Activated CD4-positive, alpha-beta T cell treated with anti-CD3 and anti-CD28 coated beads for 4 hours (primary cell): Measurements from ENCODE around the gene GDPD1.
"Not testable (repeated sequence)": the region's sequence is repeated elsewhere in the genome, so short reads cannot be mapped to it uniquely, and the experiment has no call there.

ENCODE experiments used
- DNase-seq, 2 donors: peaks; one replicate each; pipeline ENCODE4 v3.0.0-alpha.2; 2020

The GDPD1 gene

DNA sequence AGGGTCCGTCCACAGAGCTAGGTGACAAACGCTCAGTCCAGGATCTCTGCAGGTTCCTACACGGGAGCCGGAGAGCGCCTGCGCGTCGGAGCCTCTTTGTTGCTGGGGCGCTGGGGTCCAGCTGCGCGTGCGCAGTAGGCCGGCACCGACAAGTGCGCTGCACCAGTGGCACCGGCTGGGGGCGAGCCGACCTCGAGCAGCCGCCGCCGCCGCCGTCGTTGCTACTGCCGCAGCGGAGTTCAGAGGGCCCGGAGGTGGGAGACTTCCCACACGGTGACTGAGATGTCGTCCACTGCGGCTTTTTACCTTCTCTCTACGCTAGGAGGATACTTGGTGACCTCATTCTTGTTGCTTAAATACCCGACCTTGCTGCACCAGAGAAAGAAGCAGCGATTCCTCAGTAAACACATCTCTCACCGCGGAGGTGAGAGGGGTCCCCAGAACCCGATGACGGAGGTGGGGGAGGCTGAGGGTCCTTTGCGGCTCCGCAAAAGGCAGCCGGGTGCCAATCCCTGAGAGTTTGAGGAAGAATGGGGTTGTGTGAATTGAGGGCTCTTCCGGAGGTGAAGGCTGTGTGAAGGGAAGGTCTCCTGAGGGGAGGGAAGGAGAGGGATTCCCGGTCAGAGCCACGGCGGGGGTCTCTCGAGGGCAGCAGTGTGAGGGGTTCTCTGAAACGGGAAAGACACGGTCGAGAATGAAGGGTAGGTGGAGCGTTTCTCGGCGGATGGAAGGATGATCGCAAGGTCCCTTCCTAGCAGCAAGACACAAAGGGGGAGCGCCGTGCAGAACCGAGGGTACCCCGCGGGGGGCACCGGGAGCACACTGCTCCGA lies at the start of gene GDPD1:
Gene GDPD1 (plus strand): TSS at position 184 of the 831 bp plus-strand sequence. CDS start 99 bp downstream, at position 283.
- DNase-seq = peak; percentile 95 to 97

DNA sequence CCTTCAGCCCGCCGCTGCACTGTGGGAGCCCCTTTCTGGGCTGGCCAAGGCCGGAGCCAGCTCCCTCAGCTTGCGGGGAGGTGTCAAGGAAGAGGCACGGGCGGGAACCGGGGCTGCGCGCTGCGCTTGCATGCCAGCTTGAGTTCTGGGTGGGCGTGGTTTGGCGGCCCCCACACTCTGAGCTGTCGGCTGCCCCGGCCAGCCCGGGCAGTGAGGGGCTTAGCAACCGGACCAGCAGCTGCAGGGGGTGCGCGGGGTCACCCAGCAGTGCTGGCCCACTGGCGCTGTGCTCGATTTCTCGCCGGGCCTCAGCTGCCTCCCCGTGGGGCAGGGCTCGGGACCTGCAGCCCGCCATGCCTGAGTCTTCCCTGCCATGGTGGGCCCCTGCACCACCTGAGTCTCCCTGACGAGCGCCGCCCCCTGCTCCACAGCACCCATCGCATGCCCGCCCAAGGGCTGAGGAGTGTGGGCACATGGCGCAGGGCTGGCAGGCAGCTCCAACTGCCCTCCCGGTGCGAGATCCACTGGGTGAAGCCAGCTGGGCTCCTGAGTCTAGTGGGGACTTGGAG lies 47.8 kb upstream of the GDPD1 start:
- no peak for DNase-seq

DNA sequence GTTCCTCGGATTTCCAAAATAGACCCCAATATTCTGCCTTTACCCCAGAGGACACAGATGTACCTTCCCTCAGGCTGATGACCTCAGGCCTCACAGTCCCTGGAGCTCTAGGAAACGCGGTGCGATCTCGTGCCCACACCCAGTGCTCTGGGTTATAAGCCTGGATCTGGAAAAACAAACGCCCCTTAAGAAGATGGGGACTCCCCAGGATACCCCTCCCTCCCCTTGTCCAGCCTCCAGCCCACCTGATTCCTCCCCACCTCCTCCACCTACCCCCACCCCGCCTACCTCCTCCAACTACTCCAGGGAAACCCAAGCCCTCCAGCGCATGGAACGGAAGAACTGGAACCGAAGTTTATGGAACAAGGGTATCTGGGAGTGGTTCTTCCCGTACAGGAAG lies 45.6 kb upstream of the GDPD1 start:
- no peak for DNase-seq

DNA sequence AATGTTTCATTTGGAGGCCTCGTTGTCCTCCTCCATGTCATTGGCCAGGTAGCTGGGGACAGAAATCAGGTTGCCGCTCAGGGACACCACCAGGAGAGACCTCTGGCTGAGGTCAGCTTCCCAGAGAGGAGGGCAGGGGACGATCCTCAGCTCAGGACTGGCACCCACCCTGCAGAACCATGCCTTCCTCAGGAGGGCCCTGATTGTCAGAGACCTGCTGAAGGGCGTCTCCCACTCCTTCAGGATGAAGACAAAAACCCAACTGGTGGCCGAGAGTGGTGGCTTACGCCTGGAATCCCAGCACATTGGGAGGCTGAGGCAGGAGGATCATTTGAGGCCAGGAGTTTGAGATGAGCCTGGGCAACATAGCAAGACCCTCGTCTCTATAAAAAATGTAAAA lies 45.2 kb upstream of the GDPD1 start:
- no peak for DNase-seq

DNA sequence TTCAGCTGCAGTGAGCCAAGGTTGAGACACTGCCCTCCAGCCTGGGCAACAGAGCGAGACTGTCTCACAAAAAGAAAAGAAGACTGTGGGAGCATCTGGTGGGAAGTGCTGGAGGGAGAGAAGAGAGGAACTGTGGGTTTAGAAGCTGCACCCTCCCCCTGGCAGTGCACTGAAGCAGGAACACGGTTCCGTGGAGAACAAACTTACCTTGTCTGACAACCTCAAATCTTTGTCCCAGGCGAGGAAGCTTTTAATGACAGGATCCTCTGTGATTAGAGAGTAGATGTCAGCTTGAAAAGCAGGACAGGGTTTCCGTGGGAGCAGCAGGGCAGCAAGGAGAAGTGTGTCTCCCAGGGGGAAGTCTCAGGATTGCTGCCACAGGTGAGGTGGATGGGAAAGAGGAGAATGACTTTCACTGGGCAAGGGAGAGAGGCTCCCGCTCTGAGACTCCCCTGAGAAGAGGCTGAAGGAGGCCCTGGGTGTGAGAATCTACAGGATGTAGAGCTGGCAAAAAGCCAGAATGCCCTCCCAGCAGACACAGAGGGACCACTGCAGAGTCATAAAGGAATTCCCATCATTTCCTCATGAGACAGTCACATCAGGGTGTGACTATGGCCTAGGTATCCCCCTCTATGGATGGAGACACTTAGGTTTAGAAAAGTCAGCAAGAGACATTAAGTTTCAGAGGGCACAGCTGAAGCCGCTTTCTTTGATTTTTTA lies 41.9 kb upstream of the GDPD1 start:
- DNase-seq = no peak

DNA sequence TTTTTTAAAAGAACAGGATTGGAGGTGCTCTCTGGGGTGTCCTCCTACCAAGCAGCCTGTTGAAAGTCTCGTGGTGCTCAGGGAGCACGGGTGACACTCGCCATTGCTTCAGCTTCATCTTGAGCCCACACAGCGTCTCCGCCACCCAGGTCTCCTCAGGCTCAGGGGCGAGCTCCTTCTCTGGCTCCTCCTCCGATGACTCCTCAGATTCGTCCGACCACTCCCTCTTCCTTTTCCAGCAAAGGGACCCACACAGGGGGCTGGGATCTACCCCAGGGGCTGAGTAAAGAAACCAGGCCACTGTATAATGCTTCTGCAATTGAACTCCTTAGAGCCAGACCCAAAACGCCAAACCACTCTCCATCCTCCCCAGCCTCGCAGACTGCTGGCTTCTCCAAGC lies 40.7 kb upstream of the GDPD1 start:
- DNase-seq = not testable (repeated sequence)

DNA sequence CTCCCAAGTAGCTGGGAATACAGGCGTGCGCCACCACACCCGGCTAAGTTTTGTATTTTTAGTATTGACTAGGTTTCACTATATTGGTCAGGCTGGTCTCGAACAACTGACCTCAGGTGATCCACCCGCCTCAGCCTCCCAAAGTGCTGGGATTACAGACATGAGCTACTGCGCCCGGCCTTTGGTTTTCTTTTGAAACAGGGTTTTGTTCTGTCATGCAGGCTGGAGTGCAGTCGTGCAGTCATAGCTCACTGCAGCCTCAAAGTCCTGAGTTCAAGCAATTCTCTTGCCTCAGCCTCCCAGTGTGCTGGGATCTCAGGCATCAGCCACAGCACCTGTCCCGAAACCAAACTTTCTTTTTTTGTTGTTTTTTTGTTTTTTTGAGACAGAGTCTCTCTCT lies 39.7 kb upstream of the GDPD1 start:
- DNase-seq = no peak

DNA sequence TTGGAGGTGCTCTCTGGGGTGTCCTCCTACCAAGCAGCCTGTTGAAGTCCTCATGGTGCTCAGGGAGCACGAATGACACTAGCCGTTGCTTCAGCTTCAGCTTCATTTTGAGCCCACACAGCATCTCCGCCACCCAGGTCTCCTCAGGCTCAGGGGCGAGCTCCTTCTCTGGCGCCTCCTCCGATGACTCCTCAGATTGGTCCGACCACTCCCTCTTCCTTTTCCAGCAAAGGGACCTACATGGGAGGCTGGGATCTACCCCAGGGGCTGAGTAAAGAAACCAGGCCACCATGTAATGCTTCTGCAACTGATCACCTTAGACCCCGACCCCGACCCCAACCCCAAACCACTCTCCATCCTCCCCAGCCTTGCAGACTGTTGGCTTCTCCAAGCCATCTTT lies 38.8 kb upstream of the GDPD1 start:
- no peak for DNase-seq

DNA sequence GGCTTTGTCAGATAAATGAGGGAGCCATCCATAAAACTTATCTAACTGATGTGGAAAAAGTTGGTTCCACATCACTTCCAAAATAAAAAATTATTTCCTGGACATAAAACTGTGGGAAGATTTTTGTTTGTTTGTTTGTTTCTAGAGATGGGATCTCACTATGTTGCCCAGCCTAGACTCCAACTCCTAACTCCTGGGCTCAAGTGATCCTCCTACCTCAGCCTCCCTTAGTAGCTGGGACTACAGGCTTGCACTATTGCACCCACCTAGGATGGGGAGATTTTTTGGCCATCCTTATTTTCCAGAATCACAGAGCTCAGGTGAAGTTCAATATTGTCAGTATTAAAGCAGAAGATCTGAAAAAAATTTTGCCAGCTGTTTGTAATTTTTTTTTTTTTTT lies 34.3 kb upstream of the GDPD1 start:
- DNase-seq = no peak

DNA sequence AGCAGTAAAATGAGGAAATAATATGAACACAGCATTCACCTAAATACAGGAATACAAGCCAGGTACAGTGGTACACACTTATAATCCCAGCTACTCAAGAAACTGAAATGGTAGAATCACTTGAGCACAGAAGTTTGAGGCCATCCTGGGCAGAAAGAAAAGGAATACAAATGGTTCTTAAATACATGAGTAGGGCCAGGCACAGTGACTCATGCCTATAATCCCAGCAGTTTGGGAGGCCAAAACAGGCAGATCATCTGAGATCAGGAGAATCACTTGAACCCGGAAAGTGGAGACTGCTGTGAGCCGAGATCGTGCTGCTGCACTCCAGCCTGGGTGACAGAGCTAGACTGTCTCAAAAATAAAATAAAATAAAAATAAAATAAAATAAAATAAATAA lies 33.5 kb upstream of the GDPD1 start:
- no peak for DNase-seq

DNA sequence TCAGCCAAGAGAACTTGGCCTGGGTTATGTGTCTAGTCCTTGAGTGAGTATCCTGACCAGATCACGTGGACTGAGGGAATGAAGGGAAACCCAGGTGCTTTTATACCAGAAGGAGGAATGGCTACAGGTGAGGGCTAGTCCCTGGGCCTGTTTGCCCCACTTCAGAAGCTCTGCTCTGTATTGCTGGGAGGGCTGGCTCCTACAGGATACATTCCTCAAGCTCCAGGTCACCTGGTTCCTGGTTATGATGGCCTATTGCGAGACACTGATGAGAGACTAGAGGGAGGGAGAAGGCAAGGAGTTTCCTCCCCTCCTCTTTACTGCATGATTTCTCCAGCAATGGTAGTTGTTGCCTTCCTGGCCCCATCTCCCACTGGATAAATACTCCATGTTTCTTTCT lies 29.5 kb upstream of the GDPD1 start:
- DNase-seq = no peak

DNA sequence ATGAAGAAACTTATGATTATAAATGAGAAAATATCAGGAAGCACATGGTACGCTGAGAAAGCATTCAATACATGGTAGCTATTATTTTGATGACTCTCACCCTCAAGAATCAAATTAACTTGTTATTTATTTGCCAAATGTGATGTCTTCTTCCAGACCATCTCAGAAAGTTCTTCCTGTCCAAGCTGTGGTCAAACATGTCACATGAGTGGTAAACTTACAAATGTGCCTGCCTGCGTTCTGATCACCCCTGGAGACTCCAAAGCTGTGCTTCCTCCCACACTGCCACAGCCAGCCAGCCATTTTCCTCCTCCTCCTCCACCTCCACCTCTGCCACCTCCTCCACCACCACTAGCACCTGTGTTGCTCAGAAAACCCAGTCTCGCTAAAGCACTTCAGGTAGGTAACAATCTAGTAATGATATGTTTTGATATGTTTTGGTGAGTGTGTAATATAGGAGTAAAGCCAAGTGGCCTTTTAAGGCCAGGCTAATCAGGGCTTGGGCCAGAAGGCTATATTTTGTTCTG lies 26.9 kb upstream of the GDPD1 start:
- no peak for DNase-seq

DNA sequence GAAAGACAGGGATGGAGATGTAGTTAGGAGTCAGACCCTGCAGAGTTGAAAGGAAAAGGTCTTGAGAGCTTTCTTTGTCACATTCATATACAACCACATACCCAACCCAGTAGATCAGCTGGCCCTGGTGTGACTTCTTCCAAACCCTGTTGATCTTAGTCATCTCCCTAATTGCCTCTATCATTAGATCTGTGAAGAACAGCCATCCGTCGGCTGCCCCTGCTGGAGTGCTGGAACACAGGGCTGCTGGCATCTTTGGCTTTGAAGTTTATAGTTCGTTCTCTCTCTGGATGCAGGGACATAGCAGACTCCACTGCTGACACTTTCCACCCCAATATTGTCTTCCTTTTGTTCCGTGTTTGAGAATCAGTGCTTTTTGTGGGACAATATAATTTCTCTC lies 20.9 kb upstream of the GDPD1 start:
- no peak for DNase-seq

DNA sequence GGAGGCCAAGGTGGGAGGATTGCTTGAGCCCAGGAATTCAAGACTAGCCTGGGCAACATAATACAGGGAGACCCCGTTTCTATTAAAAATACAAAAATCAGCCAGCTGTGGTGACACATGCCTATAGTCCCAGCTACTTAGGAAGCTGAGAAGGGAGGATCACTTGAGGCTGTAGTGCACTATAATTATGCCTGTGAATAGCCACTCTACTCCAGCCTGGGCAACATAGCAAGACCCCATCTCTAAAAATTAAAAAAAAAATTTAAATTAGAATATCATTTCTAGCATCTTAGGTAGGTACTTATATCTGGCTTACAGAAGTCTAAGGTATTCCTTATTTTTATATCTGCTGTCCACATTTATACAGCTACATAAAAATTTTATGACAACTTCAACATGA lies 18.0 kb upstream of the GDPD1 start:
- no peak for DNase-seq

DNA sequence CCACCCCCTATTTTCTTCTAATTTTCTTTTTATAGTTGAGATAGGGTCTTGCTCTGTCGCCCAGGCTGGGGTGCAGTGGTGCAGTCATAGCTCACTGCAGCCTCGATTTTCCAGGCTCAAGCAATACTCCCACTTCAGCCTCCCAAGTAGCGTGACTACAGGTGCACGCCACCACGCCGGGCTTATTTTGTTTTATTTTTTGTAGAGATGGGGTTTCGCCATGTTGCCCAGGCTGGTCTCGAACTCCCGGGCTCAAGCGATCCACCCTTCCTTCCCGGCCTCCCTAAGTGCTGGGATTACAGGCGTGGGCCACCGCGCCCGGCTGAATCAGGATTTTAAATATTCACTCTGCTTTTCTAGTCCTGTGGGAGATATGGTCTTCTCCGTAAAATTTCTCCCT lies 941 bp upstream of the GDPD1 start:
- DNase-seq = no peak

DNA sequence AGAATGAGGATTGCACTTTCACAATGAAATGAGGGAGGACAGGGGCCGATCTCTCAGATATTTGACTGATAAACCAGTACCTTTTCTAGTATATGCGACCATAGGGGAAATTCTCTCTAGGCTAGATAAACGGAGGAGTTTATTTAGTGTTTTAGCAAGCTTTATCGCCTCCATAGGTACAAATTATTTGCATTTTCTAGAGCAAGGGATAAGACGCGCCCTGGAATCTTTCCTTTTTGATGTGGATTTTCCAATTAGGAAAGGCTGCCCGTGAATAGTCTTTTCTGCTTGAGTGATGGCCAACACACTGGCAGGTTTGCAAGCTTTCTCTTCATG lies 351 bp upstream of the GDPD1 start:
- no peak for DNase-seq

DNA sequence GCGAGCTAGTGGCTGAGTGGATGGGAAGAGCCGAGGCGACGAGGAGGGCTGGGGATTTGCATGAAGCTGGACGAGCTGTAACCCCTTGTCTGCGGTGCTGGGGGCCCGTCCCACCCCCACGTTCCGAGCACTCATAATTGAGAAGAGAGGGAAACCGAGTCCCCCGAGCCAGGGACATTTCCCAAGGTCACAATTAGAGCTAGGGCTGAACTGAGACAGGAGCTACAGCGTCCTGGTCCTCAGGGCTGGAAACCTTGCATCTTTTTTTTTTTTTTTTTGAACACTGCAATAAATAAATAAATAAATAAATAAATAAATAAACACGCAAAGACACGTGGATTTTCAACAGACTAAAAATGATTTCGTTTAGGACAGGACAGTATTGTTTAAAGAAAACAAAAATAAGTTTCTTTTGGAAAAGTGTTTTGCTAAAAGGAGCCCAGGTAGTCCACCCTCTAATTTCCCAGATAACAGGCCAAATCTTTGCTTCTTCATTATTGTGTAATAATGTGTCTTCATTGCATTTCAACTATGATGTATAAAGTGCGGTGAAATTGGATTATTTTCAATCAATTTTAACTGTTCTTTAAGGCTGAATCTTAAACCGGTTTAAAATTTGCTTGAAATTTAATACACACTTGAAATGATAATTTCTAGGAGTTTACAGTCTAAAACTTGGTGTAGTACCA lies 992 bp downstream of the GDPD1 start:
- DNase-seq = no peak

DNA sequence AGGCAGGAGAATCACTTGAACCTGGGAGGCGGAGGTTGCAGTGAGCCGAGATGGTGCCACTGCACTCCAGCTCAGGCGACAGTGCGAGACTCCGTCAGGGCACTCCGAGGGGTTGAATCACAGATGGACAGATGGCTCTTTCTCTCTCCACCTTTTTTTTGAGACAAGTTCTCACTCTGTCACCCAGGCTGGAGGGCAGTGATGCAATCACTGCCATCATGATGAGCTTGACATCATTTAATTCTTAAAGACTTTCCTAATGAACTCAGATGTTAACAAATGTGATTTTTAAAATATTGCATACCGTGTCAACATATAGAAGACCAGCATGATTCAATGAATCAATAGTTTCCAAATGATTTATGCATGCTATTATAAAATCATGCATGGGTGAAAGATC lies 3.5 kb downstream of the GDPD1 start:
- DNase-seq = no peak

DNA sequence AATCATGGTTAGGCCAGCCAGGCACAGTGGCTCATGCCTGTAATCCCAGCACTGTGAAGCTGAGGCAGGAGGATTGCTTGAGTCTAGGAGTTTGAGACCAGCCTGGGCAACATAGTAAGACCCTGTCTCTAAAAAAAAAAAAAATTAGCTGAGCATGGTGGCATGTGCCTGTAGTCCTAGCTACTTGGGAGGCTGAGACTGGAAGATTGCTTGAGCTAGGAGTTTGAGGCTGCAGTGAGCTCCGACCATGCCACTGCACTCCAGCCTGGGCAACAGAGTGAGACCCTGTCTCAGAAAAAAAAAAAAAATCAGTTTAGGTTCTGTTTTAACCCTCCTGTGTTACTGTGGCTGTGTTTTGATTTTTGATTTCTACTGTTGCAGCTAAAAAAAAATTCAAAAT lies 8.3 kb downstream of the GDPD1 start:
- DNase-seq = not testable (repeated sequence)

DNA sequence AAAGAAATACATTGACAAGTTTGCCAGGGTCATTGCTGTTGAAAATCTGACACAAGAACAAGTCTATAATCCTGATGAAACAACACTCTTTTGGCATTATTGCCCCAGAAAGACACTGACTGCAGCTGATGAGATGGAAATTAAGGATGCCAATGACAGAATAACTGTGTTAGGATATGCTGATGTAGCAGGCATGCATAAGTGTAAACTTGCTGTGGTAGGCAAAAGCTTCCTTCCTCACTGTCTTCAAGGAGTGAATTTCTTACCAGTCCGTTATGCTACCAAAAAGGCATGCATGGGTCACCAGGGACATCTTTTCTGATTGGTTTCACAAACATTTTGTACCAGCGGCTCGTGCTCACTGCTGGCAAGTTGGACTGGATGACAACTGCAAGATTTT lies 10.5 kb downstream of the GDPD1 start:
- no peak for DNase-seq

DNA sequence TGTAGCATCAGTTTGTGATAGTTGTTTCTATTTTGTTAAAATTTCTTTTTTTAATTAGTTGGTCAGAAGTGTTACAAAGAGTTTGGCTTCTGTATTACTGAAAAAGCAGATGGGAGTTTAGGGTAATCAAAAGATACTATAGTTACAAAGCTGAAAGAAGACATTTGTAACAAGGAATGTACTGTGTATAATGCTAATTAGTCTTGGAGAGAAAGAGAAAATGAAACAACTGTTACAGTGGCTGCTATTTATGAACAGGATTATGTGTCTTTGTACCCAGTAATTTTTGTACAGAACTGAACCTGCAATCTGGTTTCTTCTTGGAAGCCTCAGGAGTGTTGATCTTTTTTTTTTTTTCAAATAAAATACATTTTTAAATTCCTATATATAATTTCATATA lies 14.3 kb downstream of the GDPD1 start:
- DNase-seq = no peak

DNA sequence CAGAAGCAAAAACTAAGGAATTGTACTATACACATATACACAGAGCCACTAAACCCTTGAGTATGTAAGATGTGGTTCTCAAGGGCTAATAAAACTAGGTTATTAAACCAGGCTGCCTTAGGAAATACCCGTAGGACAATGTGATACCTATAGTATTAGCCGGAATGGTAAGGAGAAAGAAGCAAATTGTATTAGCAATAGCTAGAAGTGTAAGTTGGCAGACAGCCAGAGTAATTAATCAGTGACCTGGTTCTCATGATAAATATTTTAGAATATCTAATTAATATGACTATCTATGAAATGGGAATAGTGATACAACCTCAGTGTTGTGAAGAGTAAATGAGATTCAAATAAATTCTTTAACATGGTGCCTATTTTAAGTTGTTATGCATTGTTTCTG lies 18.6 kb downstream of the GDPD1 start:
- DNase-seq = no peak

DNA sequence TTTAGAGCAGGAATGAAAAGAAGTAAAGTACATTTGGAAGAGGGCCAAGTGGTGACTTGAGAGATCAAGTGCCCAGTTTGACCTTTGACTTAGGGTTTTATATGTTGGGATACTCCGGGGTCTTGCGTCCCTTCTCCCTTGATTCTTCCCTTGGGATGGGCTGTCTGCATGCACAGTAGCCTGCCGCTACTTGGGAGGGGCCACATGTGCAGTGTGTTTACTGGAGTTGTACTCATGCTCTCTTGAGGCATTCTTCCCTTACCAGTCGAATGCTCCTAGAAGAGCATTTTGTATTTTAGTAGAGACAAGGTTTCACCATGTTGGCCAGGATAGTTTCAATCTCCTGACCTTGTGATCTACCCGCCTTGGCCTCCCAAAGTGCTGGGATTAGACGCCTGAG lies 23.8 kb downstream of the GDPD1 start:
- no peak for DNase-seq

DNA sequence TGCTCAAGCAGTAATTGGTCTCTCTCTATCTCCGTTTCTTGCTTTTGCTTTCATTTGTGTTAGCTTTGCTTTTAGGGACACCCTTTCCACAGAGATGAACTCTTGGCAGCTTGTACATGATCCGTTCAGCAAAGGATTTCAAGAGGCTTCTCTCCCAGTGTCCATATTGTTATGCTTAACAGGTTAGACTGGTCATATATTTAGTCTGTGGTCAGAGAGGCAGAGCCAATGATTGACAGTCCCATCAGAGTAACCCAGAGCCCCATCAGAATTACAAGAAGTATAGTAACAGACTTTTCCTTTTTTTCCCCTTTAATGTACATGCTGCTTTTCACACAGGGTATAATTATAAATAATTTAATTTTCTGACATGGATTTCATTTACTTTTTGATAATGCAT lies 34.4 kb downstream of the GDPD1 start:
- DNase-seq = no peak
